Panc1 (cell line): ENCODE results near the gene MAP3K14. TPM values are rescaled to one million over a fixed set of nuclear protein-coding genes. Genes with fewer than 3 reads are reported as not detected.

Experiments used
- ATAC-seq: fragments of 200-7000 bp; cut with Tn5 transposase; 2 replicates; pipeline ENCODE4 v1.9.1; 2020; ENCODE audit warnings: mild to moderate bottlenecking, moderate library complexity
- BruUV-seq: library from RNA; stranded (reverse); fragments of 400-500 nt; replicated peaks from 2 replicates; lab custom pipeline; 2021; lab: Mats Ljungman, UMichigan
- CTCF ChIA-PET: fragments of 300-600 bp; sonication (Branson Sonifier 250); formaldehyde crosslinking; loops from one replicate; lab custom pipeline; 2022; ENCODE audit warnings: antibody characterized with exemption; lab: Charles Lee
- POLR2A ChIA-PET: fragments of 300-600 bp; sonication (Branson Sonifier 250); formaldehyde crosslinking; loops from one replicate; lab custom pipeline; 2022; ENCODE audit warnings: antibody characterized with exemption; lab: Charles Lee
- DNase-seq: peaks from one replicate; pipeline ENCODE4 v3.0.0-alpha.2; 2010; ENCODE audit warnings: low read depth, low spot score
- H3K27ac ChIP-seq: 2 replicates; pipeline ENCODE4 v1.5.1; 2011; ENCODE audit warnings: mild to moderate bottlenecking, low read length, inconsistent platforms
- H3K27me3 ChIP-seq: fragments of 200-500 bp; sonication (Bioruptor generic); 2 replicates; pipeline ENCODE4 v1.6.0; 2014; ENCODE audit warnings: low read length, inconsistent platforms; ENCODE audit not compliant: control insufficient read depth, insufficient read depth
- H3K36me3 ChIP-seq: fragments of 200-500 bp; sonication (Bioruptor generic); 2 replicates; pipeline ENCODE4 v1.5.1; 2014; ENCODE audit warnings: inconsistent platforms, mild to moderate bottlenecking, low read length, moderate library complexity; ENCODE audit not compliant: control insufficient read depth, insufficient read depth
- H3K4me1 ChIP-seq: 2 replicates; pipeline ENCODE4 v1.5.1; 2011; ENCODE audit warnings: inconsistent platforms, mild to moderate bottlenecking, low read length, moderate library complexity; ENCODE audit not compliant: control insufficient read depth, insufficient read depth
- H3K4me3 ChIP-seq, 2 experiments: 2 replicates each; pipeline ENCODE4 v1.5.1; 2011 to 2012; ENCODE audit warnings: low read depth in 2 of 2, low read length in 2 of 2, mild to moderate bottlenecking in 2 of 2, inconsistent platforms in 1 of 2, moderate library complexity in 1 of 2
- H3K9me3 ChIP-seq: fragments of 200-500 bp; sonication (Bioruptor generic); 2 replicates; pipeline ENCODE4 v1.5.1; 2014; ENCODE audit warnings: low read depth, mild to moderate bottlenecking, inconsistent platforms, low read length, moderate library complexity; ENCODE audit not compliant: control insufficient read depth, insufficient read depth
- CTCF ChIP-seq: fragments of 450-650 bp; IDR thresholded peaks from 2 replicates; pipeline ENCODE4 v1.5.1; 2017; ENCODE audit warnings: mild to moderate bottlenecking
- POLR2AphosphoS5 ChIP-seq: IDR thresholded peaks from 2 replicates; pipeline ENCODE4 v1.6.1; 2012; ENCODE audit warnings: mild to moderate bottlenecking, low read depth, low read length, moderate library complexity
- SIN3A ChIP-seq: IDR thresholded peaks from 2 replicates; pipeline ENCODE4 v1.6.1; 2012; ENCODE audit warnings: low read depth, mild to moderate bottlenecking, low read length, moderate library complexity, borderline replicate concordance; ENCODE audit not compliant: insufficient read depth
- TCF7L2 ChIP-seq: IDR thresholded peaks from 2 replicates; pipeline ENCODE4 v1.6.1; 2011; ENCODE audit warnings: mild to moderate bottlenecking, low read depth, low read length, inconsistent platforms
- in situ Hi-C: cut with HindIII; loops from 2 replicates; pipeline ENCODE4 v1.10.0; 2016; ENCODE audit warnings: low sequenced_read_pairs, low pct_unique_long_range_greater_than_20kb
- intact Hi-C: fragments of 100-400 bp; cut with micrococcal nuclease; formaldehyde crosslinking; loops from one replicate; pipeline ENCODE4 v1.10.0; 2022; ENCODE audit not compliant: unreplicated experiment
- total RNA-seq: library from RNA; stranded (reverse); gene quantifications from one replicate; pipeline ENCODE4 v1.2.1, GENCODE V29; 2021; ENCODE audit not compliant: unreplicated experiment
- TF ChIP-seq, protein P1 (sequence below), 2 experiments: IDR thresholded peaks; 2 replicates each; pipeline ENCODE4 v1.6.1; 2011 to 2012; ENCODE audit warnings: low read depth in 2 of 2, control low read depth in 1 of 2, low read length in 1 of 2, mild to moderate bottlenecking in 1 of 2, moderate library complexity in 1 of 2; ENCODE audit not compliant: insufficient read depth in 1 of 2

MAP3K14 gene
- total RNA-seq, 1 experiment from 2014 or later, result 80.8 TPM

DNA sequence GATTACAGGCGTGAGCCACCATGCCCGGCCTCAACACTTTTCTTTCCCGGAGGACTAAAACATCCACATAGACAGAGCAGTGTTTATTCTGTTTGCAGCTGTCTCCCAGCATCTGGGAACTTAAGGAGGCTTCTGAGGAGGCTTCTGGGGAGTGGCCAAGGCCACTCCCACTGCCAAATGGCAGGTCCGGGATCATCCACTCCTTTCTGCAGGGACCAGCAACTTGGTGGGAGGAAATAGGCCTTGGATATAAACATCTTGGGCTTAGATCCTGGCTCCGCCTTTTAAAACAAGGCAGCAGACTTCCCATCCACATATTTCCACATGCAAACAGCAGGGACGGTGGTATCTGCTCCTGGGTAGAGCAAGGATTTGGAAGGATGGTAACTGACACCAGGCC, 40.8 kb downstream of the MAP3K14 start:
- H3K4me1 ChIP-seq, result peaks cover 38% of the 10 kb centered on the region
- in situ Hi-C loops (no loop called here), intact Hi-C loops (loop anchor here (5.0 kb wide), 1 partner anchor 111 kb away; no protein-coding TSS in a partner anchor)
- no TSS peak for BruUV-seq
- H3K27me3 ChIP-seq, result no peaks in the 10 kb centered on the region
- no peaks in the 10 kb centered on the region for H3K9me3 ChIP-seq
- H3K27ac ChIP-seq, result 0 out of 2 replicates have a peak overlapping the region, but pooled peaks have one; percentile 29
- 0 out of 2 replicates have a peak, but pooled peaks have one; percentile 7 for ATAC-seq
- ChIA-PET CTCF (interaction anchor here (0.6 kb wide), 1 partner anchor 150 kb away, joined by 4 read pairs; no protein-coding TSS in a partner anchor), POLR2A (no interaction called here)
- no peak for DNase-seq
- no peak overlapping the region for H3K4me3 ChIP-seq
- no peak for TF ChIP-seq CTCF
- TF ChIP-seq TCF7L2, result no peak
- no peak for TF ChIP-seq SIN3A
- TF ChIP-seq, protein P1, sequence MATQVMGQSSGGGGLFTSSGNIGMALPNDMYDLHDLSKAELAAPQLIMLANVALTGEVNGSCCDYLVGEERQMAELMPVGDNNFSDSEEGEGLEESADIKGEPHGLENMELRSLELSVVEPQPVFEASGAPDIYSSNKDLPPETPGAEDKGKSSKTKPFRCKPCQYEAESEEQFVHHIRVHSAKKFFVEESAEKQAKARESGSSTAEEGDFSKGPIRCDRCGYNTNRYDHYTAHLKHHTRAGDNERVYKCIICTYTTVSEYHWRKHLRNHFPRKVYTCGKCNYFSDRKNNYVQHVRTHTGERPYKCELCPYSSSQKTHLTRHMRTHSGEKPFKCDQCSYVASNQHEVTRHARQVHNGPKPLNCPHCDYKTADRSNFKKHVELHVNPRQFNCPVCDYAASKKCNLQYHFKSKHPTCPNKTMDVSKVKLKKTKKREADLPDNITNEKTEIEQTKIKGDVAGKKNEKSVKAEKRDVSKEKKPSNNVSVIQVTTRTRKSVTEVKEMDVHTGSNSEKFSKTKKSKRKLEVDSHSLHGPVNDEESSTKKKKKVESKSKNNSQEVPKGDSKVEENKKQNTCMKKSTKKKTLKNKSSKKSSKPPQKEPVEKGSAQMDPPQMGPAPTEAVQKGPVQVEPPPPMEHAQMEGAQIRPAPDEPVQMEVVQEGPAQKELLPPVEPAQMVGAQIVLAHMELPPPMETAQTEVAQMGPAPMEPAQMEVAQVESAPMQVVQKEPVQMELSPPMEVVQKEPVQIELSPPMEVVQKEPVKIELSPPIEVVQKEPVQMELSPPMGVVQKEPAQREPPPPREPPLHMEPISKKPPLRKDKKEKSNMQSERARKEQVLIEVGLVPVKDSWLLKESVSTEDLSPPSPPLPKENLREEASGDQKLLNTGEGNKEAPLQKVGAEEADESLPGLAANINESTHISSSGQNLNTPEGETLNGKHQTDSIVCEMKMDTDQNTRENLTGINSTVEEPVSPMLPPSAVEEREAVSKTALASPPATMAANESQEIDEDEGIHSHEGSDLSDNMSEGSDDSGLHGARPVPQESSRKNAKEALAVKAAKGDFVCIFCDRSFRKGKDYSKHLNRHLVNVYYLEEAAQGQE (IDR thresholded peaks at IDR 0.05; ENCODE audit: insufficient read depth in 1 of 2, low read depth in 2 of 2, low read length in 1 of 2), result no peak
- no peak for TF ChIP-seq POLR2AphosphoS5
- H3K36me3 ChIP-seq, result no peaks in the 10 kb centered on the region; the same call in none of the 2 replicates

DNA sequence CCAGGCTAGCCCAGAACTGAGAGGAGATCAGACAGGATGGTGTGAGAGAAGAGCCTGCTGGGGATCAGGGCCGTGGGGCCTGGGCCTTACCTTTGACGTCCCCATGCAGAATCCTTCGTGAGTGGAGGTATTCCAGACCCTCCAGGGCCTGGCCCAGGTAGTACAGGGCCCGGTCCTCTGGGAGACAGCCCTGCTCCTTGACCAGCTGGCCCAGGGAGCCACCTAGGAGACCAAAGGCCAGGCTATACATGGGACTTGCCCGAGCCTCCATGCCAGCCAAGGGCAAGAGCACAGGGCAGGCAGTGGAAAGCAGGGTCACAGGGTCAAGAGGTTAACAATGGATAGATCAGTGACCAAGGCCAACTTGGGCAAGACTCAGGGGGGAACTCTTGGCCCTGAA, 42.8 kb downstream of the MAP3K14 start:
- DNase-seq, result no peak
- no peak; the same call in 1 of the 2 replicates for ATAC-seq
- H3K9me3 ChIP-seq, result no peaks in the 10 kb centered on the region
- no peaks in the 10 kb centered on the region for H3K27me3 ChIP-seq
- peak; percentile 42; the same call in 1 of the 2 replicates for TF ChIP-seq POLR2AphosphoS5
- no peak for TF ChIP-seq SIN3A
- TF ChIP-seq, protein P1 (IDR thresholded peaks at IDR 0.05; ENCODE audit: insufficient read depth in 1 of 2, low read depth in 2 of 2, low read length in 1 of 2), result no peak
- no peak for TF ChIP-seq CTCF
- no peak for TF ChIP-seq TCF7L2
- intact Hi-C loops, result no loop called here
- peaks cover 32% of the 10 kb centered on the region for H3K4me1 ChIP-seq
- 0 out of 2 replicates have a peak overlapping the region, but pooled peaks have one; percentile 29 for H3K27ac ChIP-seq
- in situ Hi-C loops, result no loop called here
- ChIA-PET CTCF (no interaction called here), POLR2A (no interaction called here)
- no TSS peak for BruUV-seq
- H3K4me3 ChIP-seq, result no peak overlapping the region
- H3K36me3 ChIP-seq, result peaks cover 7% of the 10 kb centered on the region
